CD14-positive monocyte (primary cell): ENCODE results near the gene ABCC4. TPM values are rescaled to one million over a fixed set of nuclear protein-coding genes. Genes with fewer than 3 reads are reported as not detected.
A peak's percentile ranks its signal among the peaks of the same experiment; 100 is the strongest.

ENCODE experiments used
- DNase-seq, 3 donors: peaks; one replicate each; pipeline ENCODE4 v3.0.0-alpha.2; 2011 to 2022
- H2AFZ ChIP-seq: 2 replicates; pipeline ENCODE4 v1.6.0; 2012; ENCODE audit warnings: mild to moderate bottlenecking, low read depth, low read length, inconsistent platforms; ENCODE audit not compliant: insufficient read depth, poor library complexity, severe bottlenecking
- H3K27ac ChIP-seq, 2 donors: 1 replicate in 1 of 2; 2 replicates in 1 of 2; pipeline ENCODE4 v1.5.1; 2012 to 2013; ENCODE audit warnings: low read length in 2 of 2, control low read depth in 1 of 2, inconsistent platforms in 1 of 2, low read depth in 1 of 2, mild to moderate bottlenecking in 1 of 2
- H3K27me3 ChIP-seq, 2 donors: one replicate each; pipeline versions ENCODE4 v1.6.0 to v1.6.1; 2011 to 2013; ENCODE audit warnings: low read length in 2 of 2; ENCODE audit not compliant: control insufficient read depth in 2 of 2, insufficient read depth in 2 of 2
- H3K36me3 ChIP-seq, 2 donors: replicated peaks in 1 of 2; 1 replicate in 1 of 2; 2 replicates in 1 of 2; pipeline versions ENCODE4 v1.5.1 to v1.6.1; 2012 to 2013; ENCODE audit warnings: low read length in 2 of 2, control low read depth in 1 of 2, inconsistent platforms in 1 of 2, mild to moderate bottlenecking in 1 of 2; ENCODE audit not compliant: insufficient read depth in 2 of 2, control insufficient read depth in 1 of 2
- H3K4me1 ChIP-seq, 2 donors: 1 replicate in 1 of 2; 2 replicates in 1 of 2; pipeline versions ENCODE4 v1.5.1 to v1.6.1; 2012 to 2013; ENCODE audit warnings: low read length in 2 of 2, control low read depth in 1 of 2, inconsistent platforms in 1 of 2, mild to moderate bottlenecking in 1 of 2, moderate library complexity in 1 of 2; ENCODE audit not compliant: insufficient read depth in 2 of 2, control insufficient read depth in 1 of 2
- H3K4me2 ChIP-seq: replicated peaks from 2 replicates; pipeline ENCODE3; 2012; ENCODE audit warnings: low read length, moderate library complexity, mild to moderate bottlenecking; ENCODE audit not compliant: poor library complexity, severe bottlenecking; ENCODE audit errors: extremely low read depth
- H3K4me3 ChIP-seq, 3 experiments: fragments of 200-600 bp in 1 of 3; sonication (generic) in 1 of 3; replicated peaks in 1 of 3; 1 replicate in 2 of 3; 2 replicates in 1 of 3; pipeline ENCODE4 v1.5.1; 2011 to 2013; ENCODE audit warnings: low read length in 3 of 3, mild to moderate bottlenecking in 3 of 3, control low read depth in 2 of 3, low read depth in 2 of 3, inconsistent platforms in 1 of 3, moderate library complexity in 1 of 3
- H3K79me2 ChIP-seq: 2 replicates; pipeline ENCODE4 v1.6.0; 2012; ENCODE audit warnings: mild to moderate bottlenecking, control low read depth, inconsistent platforms, low read length, moderate library complexity; ENCODE audit not compliant: insufficient read depth
- H3K9ac ChIP-seq: 2 replicates; pipeline ENCODE4 v1.6.0; 2017; ENCODE audit warnings: low read length, mild to moderate bottlenecking; ENCODE audit not compliant: insufficient read depth, poor library complexity, severe bottlenecking
- H3K9me3 ChIP-seq, 2 donors: replicated peaks in 1 of 2; 1 replicate in 1 of 2; 2 replicates in 1 of 2; pipeline versions ENCODE4 v1.5.1 to v1.6.1; 2012 to 2013; ENCODE audit warnings: low read length in 2 of 2, control low read depth in 1 of 2; ENCODE audit not compliant: control insufficient read depth in 1 of 2, insufficient read depth in 1 of 2
- H4K20me1 ChIP-seq: 2 replicates; pipeline ENCODE4 v1.6.0; 2012; ENCODE audit warnings: mild to moderate bottlenecking, low read length, control low read depth, moderate library complexity; ENCODE audit not compliant: insufficient read depth
- H3K27ac Mint-ChIP-seq, 7 donors: one replicate each; pipeline ENCODE4 v1.8.0; 2020; ENCODE audit warnings: mild to moderate bottlenecking in 7 of 7, mixed read lengths in 7 of 7, moderate library complexity in 6 of 7, inconsistent platforms in 2 of 7
- H3K27me3 Mint-ChIP-seq, 3 donors: one replicate each; pipeline ENCODE4 v1.8.0; 2021 to 2022; ENCODE audit warnings: low read depth in 3 of 3, mild to moderate bottlenecking in 3 of 3, mixed read lengths in 3 of 3, moderate library complexity in 3 of 3, inconsistent platforms in 1 of 3
- H3K36me3 Mint-ChIP-seq, 2 donors: one replicate each; pipeline ENCODE4 v1.8.0; 2020; ENCODE audit warnings: mixed read lengths in 2 of 2, inconsistent platforms in 1 of 2, mild to moderate bottlenecking in 1 of 2
- H3K4me1 Mint-ChIP-seq: one replicate; pipeline ENCODE4 v1.8.0; 2020; ENCODE audit warnings: mild to moderate bottlenecking, mixed read lengths
- H3K4me3 Mint-ChIP-seq, 2 donors: one replicate each; pipeline ENCODE4 v1.8.0; 2020; ENCODE audit warnings: mild to moderate bottlenecking in 2 of 2, mixed read lengths in 2 of 2, moderate library complexity in 1 of 2
- H3K9me3 Mint-ChIP-seq, 7 donors: one replicate each; pipeline ENCODE4 v1.8.0; 2020 to 2022; ENCODE audit warnings: mixed read lengths in 7 of 7, mild to moderate bottlenecking in 6 of 7, moderate library complexity in 6 of 7, inconsistent platforms in 2 of 7
- CTCF ChIP-seq: fragments of 200-600 bp; IDR thresholded peaks from one replicate; pipeline ENCODE4 v1.8.0; 2022; ENCODE audit warnings: antibody characterized with exemption, mild to moderate bottlenecking
- WGBS: methylation state at CpG from one replicate; pipeline ENCODE4 v1.1.5; 2013; ENCODE audit warnings: missing lambda C conversion rate; ENCODE audit not compliant: insufficient coverage; 5-methylcytosine and 5-hydroxymethylcytosine counted together
- intact Hi-C, 2 donors: fragments of 100-400 bp; cut with micrococcal nuclease; formaldehyde crosslinking; loops; one replicate each; pipeline versions ENCODE4 v1.15.0 to v1.15.1; 2023
- polyA plus RNA-seq, 3 donors: library from polyadenylated mRNA; depleted of rRNA in 1 of 3; unstranded in 2 of 3; stranded (reverse) in 1 of 3; fragments of 300-500 nt in 2 of 3; fragments of >200 nt in 1 of 3; fragmentation: Illumina TruSeq in 2 of 3; gene quantifications; 1 replicate in 2 of 3; 2 replicates in 1 of 3; pipeline ENCODE4 v1.2.3, GENCODE V29; 2012 to 2021

ABCC4 gene
- polyA plus RNA-seq, 3 donors = 0.96 to 2.5 (median 1.7) TPM

GRCh38 chr13:95140502-95140901, 160.7 kb downstream of the ABCC4 start:
- peaks cover 5 to 16% of the 10 kb centered on the region in 2 donors for H3K36me3 Mint-ChIP-seq
- H2AFZ ChIP-seq = no peak overlapping the region
- no peak overlapping the region for H3K27ac ChIP-seq
- H3K9me3 ChIP-seq = no peaks in the 10 kb centered on the region
- H3K9me3 Mint-ChIP-seq = peaks cover 0 to 6% (median 0%) of the 10 kb centered on the region in 7 donors
- H3K79me2 ChIP-seq = no peaks in the 10 kb centered on the region
- peaks cover 0 to 3% (median 0%) of the 10 kb centered on the region in 3 donors for H3K27me3 Mint-ChIP-seq
- H3K9ac ChIP-seq = no peak overlapping the region
- no peaks in the 10 kb centered on the region for H4K20me1 ChIP-seq
- WGBS = 96% methylated on average over 3 of the region's 3 CpGs
- H3K4me3 Mint-ChIP-seq = no peak overlapping the region
- TF ChIP-seq CTCF = no peak
- no peak overlapping the region for H3K4me2 ChIP-seq
- H3K4me1 ChIP-seq = peaks cover 3 to 11% of the 10 kb centered on the region in 2 donors
- no peak overlapping the region for H3K4me3 ChIP-seq
- no peaks in the 10 kb centered on the region for H3K36me3 ChIP-seq
- DNase-seq = no peak
- H3K4me1 Mint-ChIP-seq = peaks cover 10% of the 10 kb centered on the region
- no peak overlapping the region for H3K27ac Mint-ChIP-seq
- no peaks in the 10 kb centered on the region for H3K27me3 ChIP-seq
- intact Hi-C loops = no loop called here

DNA sequence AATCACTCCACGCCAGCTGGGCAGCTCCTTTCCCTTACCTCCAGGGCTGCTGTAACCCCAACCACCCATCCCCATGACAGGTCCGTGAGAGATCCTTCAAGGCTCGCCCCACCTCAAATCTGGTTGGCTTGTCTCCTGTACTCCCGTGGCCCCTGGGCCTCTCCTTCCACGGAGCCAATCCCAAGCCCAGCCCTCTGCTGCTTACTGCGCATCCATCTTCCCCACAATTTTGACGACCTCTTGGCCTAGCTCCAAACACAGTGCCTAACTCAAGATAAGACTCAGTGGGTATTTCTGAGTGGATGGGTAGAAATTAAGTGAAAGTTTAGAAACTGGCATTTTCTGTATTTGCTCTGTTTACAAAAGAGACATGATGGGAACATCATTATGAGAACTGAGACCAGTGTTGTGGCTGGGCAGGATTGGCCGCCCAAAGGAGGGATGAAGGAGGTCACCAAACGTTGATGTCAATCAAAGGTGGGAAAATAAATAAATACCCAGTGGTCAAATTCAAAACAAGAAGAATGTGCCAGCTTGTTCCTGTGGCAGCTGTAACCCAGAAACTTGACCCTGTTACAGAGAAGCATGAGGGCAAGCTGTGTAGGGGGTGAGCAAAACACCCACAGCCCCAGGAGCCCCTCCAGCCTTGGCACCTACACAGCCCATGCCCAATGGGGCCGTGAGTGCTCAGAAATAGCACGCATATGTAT, 162.2 kb downstream of the ABCC4 start:
- Mint-ChIP-seq H3K9me3 (no peaks in the 10 kb centered on the region), H3K4me1 (peaks cover 10% of the 10 kb centered on the region), H3K36me3 (peaks cover 5 to 16% of the 10 kb centered on the region in 2 donors), H3K4me3 (no peak overlapping the region), H3K27me3 (peaks cover 0 to 2% (median 0%) of the 10 kb centered on the region in 3 donors), H3K27ac (peak overlapping the region in 1 of 7 donors; percentile 30)
- no peak overlapping the region for H3K27ac ChIP-seq
- H3K4me2 ChIP-seq = no peak overlapping the region
- DNase-seq = no peak
- no peaks in the 10 kb centered on the region for H4K20me1 ChIP-seq
- no peak overlapping the region for H3K9ac ChIP-seq
- no peak overlapping the region for H2AFZ ChIP-seq
- WGBS = 97% methylated on average over 7 of the region's 11 CpGs
- intact Hi-C loops = no loop called here
- no peaks in the 10 kb centered on the region for H3K9me3 ChIP-seq
- H3K36me3 ChIP-seq = no peaks in the 10 kb centered on the region
- H3K79me2 ChIP-seq = no peaks in the 10 kb centered on the region
- no peaks in the 10 kb centered on the region for H3K27me3 ChIP-seq
- H3K4me3 ChIP-seq = no peak overlapping the region
- H3K4me1 ChIP-seq = peaks cover 3 to 11% of the 10 kb centered on the region in 2 donors
- TF ChIP-seq CTCF = no peak
